OCI-LY7 (cell line): ENCODE measurements around the gene IGF2. TPM values are rescaled to one million over a fixed set of nuclear protein-coding genes. Genes with fewer than 3 reads are reported as not detected.

Experiments used
- BruUV-seq: library from RNA; stranded (reverse); fragments of 400-500 nt; replicated peaks from 2 replicates; lab custom pipeline; 2021; lab: Mats Ljungman, UMichigan
- CTCF ChIA-PET: fragments of 300-600 bp; sonication (Branson Sonifier 250); formaldehyde crosslinking; loops from one replicate; lab custom pipeline; 2022; ENCODE audit warnings: antibody characterized with exemption; ENCODE audit not compliant: unreplicated experiment; lab: Charles Lee
- POLR2A ChIA-PET: fragments of 300-600 bp; sonication (Branson Sonifier 250); formaldehyde crosslinking; loops from one replicate; lab custom pipeline; 2022; ENCODE audit warnings: antibody characterized with exemption; lab: Charles Lee
- DNase-seq: peaks from one replicate; pipeline ENCODE4 v3.0.0-alpha.2; 2015; ENCODE audit warnings: low spot score
- H2AFZ ChIP-seq: fragments of 200-600 bp; sonication (generic), shearing (Covaris generic); 2 replicates; pipeline ENCODE4 v1.6.1; 2014; ENCODE audit warnings: mild to moderate bottlenecking, antibody characterized with exemption, low read length, moderate library complexity
- H3K27ac ChIP-seq: fragments of 200-600 bp; sonication (generic); 2 replicates; pipeline ENCODE4 v1.5.1; 2014; ENCODE audit warnings: mixed run types, low read depth, mild to moderate bottlenecking, moderate library complexity, low read length, inconsistent platforms; ENCODE audit not compliant: poor library complexity, severe bottlenecking
- H3K36me3 ChIP-seq: fragments of 200-600 bp; sonication (generic); 2 replicates; pipeline ENCODE4 v1.6.1; 2014; ENCODE audit warnings: mild to moderate bottlenecking, antibody characterized with exemption, low read length, moderate library complexity, mixed read lengths; ENCODE audit not compliant: insufficient read depth
- H3K4me1 ChIP-seq: fragments of 200-600 bp; sonication (generic); 2 replicates; pipeline ENCODE4 v1.5.1; 2014; ENCODE audit warnings: mild to moderate bottlenecking, low read length; ENCODE audit not compliant: insufficient read depth, poor library complexity, severe bottlenecking
- H3K4me2 ChIP-seq: fragments of 200-600 bp; sonication (generic); 2 replicates; pipeline ENCODE4 v1.6.1; 2014; ENCODE audit warnings: mild to moderate bottlenecking, low read length
- H3K4me3 ChIP-seq: fragments of 200-600 bp; sonication (generic); 2 replicates; pipeline ENCODE4 v1.5.1; 2014; ENCODE audit warnings: mild to moderate bottlenecking, low read depth, low read length; ENCODE audit not compliant: poor library complexity, severe bottlenecking
- H3K79me2 ChIP-seq: fragments of 200-600 bp; sonication (generic); 2 replicates; pipeline ENCODE4 v1.6.1; 2016; ENCODE audit warnings: low read depth, mild to moderate bottlenecking, low read length, moderate library complexity, mixed read lengths; ENCODE audit not compliant: insufficient read depth
- H3K9me2 ChIP-seq: fragments of 200-600 bp; sonication (generic); 2 replicates; pipeline ENCODE4 v1.6.1; 2016; ENCODE audit warnings: mild to moderate bottlenecking, low read length, mixed read lengths; ENCODE audit not compliant: insufficient read depth
- H3K9me3 ChIP-seq: fragments of 200-600 bp; sonication (generic); 2 replicates; pipeline ENCODE4 v1.6.1; 2014; ENCODE audit warnings: mild to moderate bottlenecking, mixed run types, low read length, mixed read lengths
- H4K20me1 ChIP-seq: fragments of 200-600 bp; sonication (generic); 2 replicates; pipeline ENCODE4 v1.6.1; 2014; ENCODE audit warnings: mild to moderate bottlenecking, antibody characterized with exemption, low read length, moderate library complexity, mixed read lengths; ENCODE audit not compliant: insufficient read depth
- EZH2phosphoT487 ChIP-seq: fragments of 200-600 bp; sonication (generic); IDR thresholded peaks from 2 replicates; pipeline ENCODE4 v1.6.1; 2018; ENCODE audit warnings: low read depth, borderline replicate concordance, mild to moderate bottlenecking, mixed run types, antibody characterized with exemption, low read length, moderate library complexity, mixed read lengths
- intact Hi-C: fragments of 100-400 bp; cut with micrococcal nuclease; formaldehyde crosslinking; loops from one replicate; pipeline ENCODE4 v1.10.0; 2022; ENCODE audit not compliant: unreplicated experiment
- total RNA-seq, 2 experiments: library from RNA; depleted of rRNA in 1 of 2; stranded (reverse); fragments of >200 nt in 1 of 2; shearing (Covaris generic) in 1 of 2; gene quantifications; 2 replicates each; pipeline ENCODE4 v1.2.3, GENCODE V29; 2014 to 2022
- TF ChIP-seq, protein P1 (sequence below): fragments of 200-600 bp; sonication (generic); conservative IDR thresholded peaks from 2 replicates; pipeline ENCODE4 v1.5.1; 2014; ENCODE audit warnings: mild to moderate bottlenecking, antibody characterized with exemption, low read length, moderate library complexity, mixed read lengths

Gene IGF2
- total RNA-seq, 2 experiments from 2014 or later = not detected

- no peaks in the 10 kb centered on the region for H3K9me2 ChIP-seq
- CTCF ChIA-PET = no interaction called here
- intact Hi-C loops = no loop called here
Measured at GRCh38 chr11:2090172-2091111, 48.7 kb downstream of the IGF2 start.

GRCh38 chr11:2089536-2090165 is 49.5 kb downstream of the IGF2 start:
- intact Hi-C loops = no loop called here
- Histone ChIP-seq H4K20me1 (no peaks in the 10 kb centered on the region), H3K4me3 (no peak overlapping the region), H3K27ac (no peak overlapping the region), H3K9me2 (no peaks in the 10 kb centered on the region), H3K9me3 (no peaks in the 10 kb centered on the region), H3K4me2 (no peak overlapping the region), H3K36me3 (no peaks in the 10 kb centered on the region), H2AFZ (no peak overlapping the region), H3K4me1 (no peaks in the 10 kb centered on the region), H3K79me2 (no peaks in the 10 kb centered on the region)
- TF ChIP-seq, protein P1, sequence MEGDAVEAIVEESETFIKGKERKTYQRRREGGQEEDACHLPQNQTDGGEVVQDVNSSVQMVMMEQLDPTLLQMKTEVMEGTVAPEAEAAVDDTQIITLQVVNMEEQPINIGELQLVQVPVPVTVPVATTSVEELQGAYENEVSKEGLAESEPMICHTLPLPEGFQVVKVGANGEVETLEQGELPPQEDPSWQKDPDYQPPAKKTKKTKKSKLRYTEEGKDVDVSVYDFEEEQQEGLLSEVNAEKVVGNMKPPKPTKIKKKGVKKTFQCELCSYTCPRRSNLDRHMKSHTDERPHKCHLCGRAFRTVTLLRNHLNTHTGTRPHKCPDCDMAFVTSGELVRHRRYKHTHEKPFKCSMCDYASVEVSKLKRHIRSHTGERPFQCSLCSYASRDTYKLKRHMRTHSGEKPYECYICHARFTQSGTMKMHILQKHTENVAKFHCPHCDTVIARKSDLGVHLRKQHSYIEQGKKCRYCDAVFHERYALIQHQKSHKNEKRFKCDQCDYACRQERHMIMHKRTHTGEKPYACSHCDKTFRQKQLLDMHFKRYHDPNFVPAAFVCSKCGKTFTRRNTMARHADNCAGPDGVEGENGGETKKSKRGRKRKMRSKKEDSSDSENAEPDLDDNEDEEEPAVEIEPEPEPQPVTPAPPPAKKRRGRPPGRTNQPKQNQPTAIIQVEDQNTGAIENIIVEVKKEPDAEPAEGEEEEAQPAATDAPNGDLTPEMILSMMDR = no peak
- TF ChIP-seq EZH2phosphoT487 = no peak
- BruUV-seq = no TSS peak
- CTCF ChIA-PET = no interaction called here
- POLR2A ChIA-PET = no interaction called here
- peak; percentile 73 for DNase-seq

More at GRCh38 chr11:2090172-2091111, 48.7 kb downstream of the IGF2 start:
- no peak overlapping the region for H2AFZ ChIP-seq
- no peak overlapping the region for H3K4me2 ChIP-seq
- H3K4me1 ChIP-seq = no peaks in the 10 kb centered on the region
- DNase-seq = no peak
- no peaks in the 10 kb centered on the region for H3K79me2 ChIP-seq
- POLR2A ChIA-PET = no interaction called here
- H3K9me3 ChIP-seq = no peaks in the 10 kb centered on the region
- no peak overlapping the region for H3K4me3 ChIP-seq
- no peaks in the 10 kb centered on the region for H4K20me1 ChIP-seq
- BruUV-seq = no TSS peak
- H3K36me3 ChIP-seq = no peaks in the 10 kb centered on the region
- TF ChIP-seq EZH2phosphoT487 = no peak
- TF ChIP-seq, protein P1 = no peak
- H3K27ac ChIP-seq = no peak overlapping the region
